ENCODE data around the gene SPHK1. TPM values are rescaled to one million over a fixed set of nuclear protein-coding genes. Genes with fewer than 3 reads are reported as not detected.
A peak's percentile ranks its signal among the peaks of the same experiment; 100 is the strongest.
"Not testable (repeated sequence)": the region's sequence is repeated elsewhere in the genome, so short reads cannot be mapped to it uniquely, and the experiment has no call there.

Gene SPHK1
- total RNA-seq, 1 donor, result 47.5 TPM

DNA sequence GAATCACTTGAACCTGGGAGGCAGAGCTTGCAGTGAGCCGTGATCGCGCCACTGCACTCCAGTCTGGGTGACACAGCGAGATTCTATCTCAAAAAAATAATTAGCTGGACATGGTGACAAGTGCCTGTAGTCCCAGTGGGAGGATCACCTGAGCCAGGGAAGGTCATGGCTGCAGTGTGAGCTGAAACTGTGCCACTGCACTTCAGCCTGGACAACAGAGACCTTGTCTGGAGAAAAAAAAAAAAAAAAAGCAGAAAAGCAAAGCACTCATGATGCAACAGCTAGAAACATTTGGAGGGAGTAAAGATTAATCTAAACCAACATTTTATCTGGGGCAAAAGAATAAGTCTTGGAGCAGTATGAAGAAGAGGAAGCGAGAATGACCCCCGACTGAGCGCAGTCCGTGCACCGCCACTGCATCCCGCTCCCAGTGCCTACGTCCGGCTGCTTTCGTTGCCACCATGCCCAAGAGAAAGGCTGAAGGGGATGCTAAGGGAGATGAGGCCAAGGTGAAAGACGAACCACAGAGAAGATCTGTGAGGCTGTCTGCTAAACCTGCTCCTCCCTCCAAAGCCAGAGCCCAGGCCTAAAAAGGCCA is 38.9 kb upstream of the SPHK1 start:
- H3K4me3 ChIP-seq (ENCODE audit: low read depth, low read length), result no peak overlapping the region
- DNase-seq (ENCODE audit: low read depth), result no peak
- no peak for TF ChIP-seq CTCF (IDR thresholded peaks at IDR 0.05; ENCODE audit: insufficient read depth, low read depth, low read length)

- not testable (repeated sequence) for H3K4me3 ChIP-seq (ENCODE audit: low read depth, low read length); DNase-seq (ENCODE audit: low read depth)
Measured at GRCh38 chr17:76346936-76347335, 37.5 kb upstream of the SPHK1 start.

GRCh38 chr17:76350463-76350862 is 33.9 kb upstream of the SPHK1 start:
- DNase-seq (ENCODE audit: low read depth), result no peak
- H3K4me3 ChIP-seq (ENCODE audit: low read depth, low read length), result no peak overlapping the region
- TF ChIP-seq CTCF (IDR thresholded peaks at IDR 0.05; ENCODE audit: insufficient read depth, low read depth, low read length), result no peak

DNA sequence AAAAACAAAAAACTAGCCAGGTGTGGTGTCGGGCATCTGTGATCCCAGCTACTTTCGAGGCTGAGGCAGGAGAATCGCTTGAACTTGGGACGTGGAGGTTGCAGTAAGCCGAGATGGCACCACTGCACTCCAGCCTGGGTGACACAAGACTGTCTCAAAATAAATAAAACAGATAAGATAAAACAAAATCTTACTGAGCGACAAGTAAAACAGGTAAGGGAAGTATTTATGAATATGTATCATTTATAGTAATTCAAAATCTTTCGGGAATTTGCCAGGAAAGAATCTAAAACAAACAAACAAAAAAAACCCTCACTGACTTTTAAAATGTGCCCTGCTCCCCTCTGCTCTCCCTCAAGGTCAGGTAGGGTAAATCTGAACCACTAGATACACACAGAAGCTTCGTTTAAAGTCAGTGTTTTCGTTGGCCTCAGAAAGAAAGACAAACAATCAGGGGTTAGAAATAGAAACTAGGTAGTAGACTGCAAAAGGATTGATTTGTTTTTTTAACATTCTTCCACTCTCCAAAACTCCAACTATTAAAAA is 32.8 kb upstream of the SPHK1 start:
- no peak for TF ChIP-seq CTCF (IDR thresholded peaks at IDR 0.05; ENCODE audit: insufficient read depth, low read depth, low read length)
- no peak for DNase-seq (ENCODE audit: low read depth)
- no peak overlapping the region for H3K4me3 ChIP-seq (ENCODE audit: low read depth, low read length)

DNA sequence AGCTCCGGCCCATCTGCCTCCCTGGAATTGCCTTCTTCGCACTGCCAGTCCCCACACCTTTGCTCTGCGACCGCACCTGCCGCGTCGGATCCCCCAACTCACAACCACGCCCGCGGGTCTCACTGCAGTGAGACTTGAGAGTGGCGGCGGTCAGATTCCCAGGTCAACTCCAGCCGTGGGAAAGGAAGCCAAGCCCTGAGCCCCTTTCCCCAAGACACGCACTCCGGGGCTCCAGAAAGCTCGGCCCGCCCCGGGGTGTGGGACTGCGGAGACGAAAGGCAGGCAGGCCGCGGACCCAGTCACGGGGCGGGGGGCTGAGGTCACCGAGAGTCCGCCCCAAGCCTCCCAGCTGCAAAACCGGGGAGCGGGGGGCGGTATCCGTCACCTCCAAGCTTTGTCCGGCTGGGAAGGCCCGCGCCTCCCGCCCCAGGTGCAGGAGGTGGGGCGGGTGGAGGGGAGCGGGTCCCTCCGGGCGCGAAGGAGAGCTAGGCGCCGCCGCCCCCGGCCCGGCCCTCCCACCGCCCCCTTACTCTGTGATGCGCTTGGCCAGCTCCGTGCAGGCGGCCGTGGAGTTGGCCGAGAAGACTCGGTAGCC is 31.3 kb upstream of the SPHK1 start:
- peak overlapping the region; percentile 86 for H3K4me3 ChIP-seq (ENCODE audit: low read depth, low read length)
- TF ChIP-seq CTCF (IDR thresholded peaks at IDR 0.05; ENCODE audit: insufficient read depth, low read depth, low read length), result no peak
- DNase-seq (ENCODE audit: low read depth), result peak; percentile 28

GRCh38 chr17:76353599-76354316 is 30.7 kb upstream of the SPHK1 start, which contains the start of gene PRPSAP1:
TSS of gene PRPSAP1 (minus strand) at chr17:76353916. CDS start at chr17:76353703, 213 bp downstream.
- DNase-seq (ENCODE audit: low read depth), result peak; percentile 89
- peak within 1 kb of the TSS; percentile 86 for H3K4me3 ChIP-seq (ENCODE audit: low read depth, low read length)
- TF ChIP-seq CTCF (IDR thresholded peaks at IDR 0.05; ENCODE audit: insufficient read depth, low read depth, low read length), result peak; percentile 46

GRCh38 chr17:76354317-76354729 is 30.1 kb upstream of the SPHK1 start:
- peak overlapping the region; percentile 86 for H3K4me3 ChIP-seq (ENCODE audit: low read depth, low read length)
- no peak for TF ChIP-seq CTCF (IDR thresholded peaks at IDR 0.05; ENCODE audit: insufficient read depth, low read depth, low read length)

More at GRCh38 chr17:76354317-76354729, 30.1 kb upstream of the SPHK1 start:
- no peak for DNase-seq (ENCODE audit: low read depth)
